ENCODE data around the gene LRRN4. TPM values are rescaled to one million over a fixed set of nuclear protein-coding genes. Genes with fewer than 3 reads are reported as not detected.

Gene LRRN4
- total RNA-seq, 1 donor from 2014 or later: not detected

DNA sequence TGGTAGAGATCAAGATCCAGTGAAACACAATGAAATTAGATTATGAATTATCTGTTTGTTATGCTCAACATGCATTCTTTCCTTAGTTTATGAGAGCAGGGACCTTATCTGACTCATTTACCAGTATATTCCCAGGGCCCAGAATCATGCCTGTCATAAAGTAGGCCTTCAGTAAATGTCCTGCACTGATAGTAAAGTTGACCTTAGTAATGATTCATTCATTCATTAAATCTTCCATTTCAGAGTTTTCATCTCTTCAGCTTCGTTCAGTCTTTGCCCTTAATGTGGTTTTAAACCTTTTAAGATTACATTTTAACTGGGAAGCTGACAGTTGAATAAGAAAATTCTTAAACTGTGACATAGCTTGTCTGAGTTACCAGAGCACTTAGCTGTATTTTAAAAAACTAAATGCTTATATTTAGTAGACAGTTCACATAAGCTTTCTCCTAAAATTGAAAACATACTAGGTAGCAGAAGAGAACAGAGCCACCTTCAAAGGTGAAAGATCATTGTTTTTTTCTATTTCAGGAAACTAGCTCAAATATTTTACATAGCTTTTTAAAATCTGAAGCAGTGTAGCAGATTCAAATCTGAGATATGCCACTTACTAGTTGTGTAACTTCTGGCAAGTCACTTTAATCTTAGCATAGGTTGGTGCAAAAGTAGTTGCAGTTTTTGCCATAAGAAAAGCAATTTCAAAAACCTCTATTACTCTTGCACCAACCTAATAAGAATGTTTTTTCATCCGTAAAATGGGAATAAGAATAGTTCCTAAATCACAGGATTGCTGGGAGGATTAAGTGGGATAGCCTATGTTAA is 62.0 kb downstream of the LRRN4 start:
- TF ChIP-seq, protein P1, sequence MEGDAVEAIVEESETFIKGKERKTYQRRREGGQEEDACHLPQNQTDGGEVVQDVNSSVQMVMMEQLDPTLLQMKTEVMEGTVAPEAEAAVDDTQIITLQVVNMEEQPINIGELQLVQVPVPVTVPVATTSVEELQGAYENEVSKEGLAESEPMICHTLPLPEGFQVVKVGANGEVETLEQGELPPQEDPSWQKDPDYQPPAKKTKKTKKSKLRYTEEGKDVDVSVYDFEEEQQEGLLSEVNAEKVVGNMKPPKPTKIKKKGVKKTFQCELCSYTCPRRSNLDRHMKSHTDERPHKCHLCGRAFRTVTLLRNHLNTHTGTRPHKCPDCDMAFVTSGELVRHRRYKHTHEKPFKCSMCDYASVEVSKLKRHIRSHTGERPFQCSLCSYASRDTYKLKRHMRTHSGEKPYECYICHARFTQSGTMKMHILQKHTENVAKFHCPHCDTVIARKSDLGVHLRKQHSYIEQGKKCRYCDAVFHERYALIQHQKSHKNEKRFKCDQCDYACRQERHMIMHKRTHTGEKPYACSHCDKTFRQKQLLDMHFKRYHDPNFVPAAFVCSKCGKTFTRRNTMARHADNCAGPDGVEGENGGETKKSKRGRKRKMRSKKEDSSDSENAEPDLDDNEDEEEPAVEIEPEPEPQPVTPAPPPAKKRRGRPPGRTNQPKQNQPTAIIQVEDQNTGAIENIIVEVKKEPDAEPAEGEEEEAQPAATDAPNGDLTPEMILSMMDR (IDR thresholded peaks at IDR 0.05): no peak
- no peaks in the 10 kb centered on the region for H3K4me1 Mint-ChIP-seq (ENCODE audit: unreplicated experiment)
- DNase-seq (ENCODE audit: extremely low spot score, unreplicated experiment): no peak
- no peak overlapping the region for H3K27ac Mint-ChIP-seq (ENCODE audit: unreplicated experiment)
- H3K4me3 Mint-ChIP-seq (ENCODE audit: unreplicated experiment): no peak overlapping the region
- no peaks in the 10 kb centered on the region for H3K27me3 Mint-ChIP-seq (ENCODE audit: unreplicated experiment)
- peaks cover 8% of the 10 kb centered on the region for H3K36me3 Mint-ChIP-seq (ENCODE audit: unreplicated experiment)
- no peaks in the 10 kb centered on the region for H3K9me3 Mint-ChIP-seq (ENCODE audit: unreplicated experiment)

DNA sequence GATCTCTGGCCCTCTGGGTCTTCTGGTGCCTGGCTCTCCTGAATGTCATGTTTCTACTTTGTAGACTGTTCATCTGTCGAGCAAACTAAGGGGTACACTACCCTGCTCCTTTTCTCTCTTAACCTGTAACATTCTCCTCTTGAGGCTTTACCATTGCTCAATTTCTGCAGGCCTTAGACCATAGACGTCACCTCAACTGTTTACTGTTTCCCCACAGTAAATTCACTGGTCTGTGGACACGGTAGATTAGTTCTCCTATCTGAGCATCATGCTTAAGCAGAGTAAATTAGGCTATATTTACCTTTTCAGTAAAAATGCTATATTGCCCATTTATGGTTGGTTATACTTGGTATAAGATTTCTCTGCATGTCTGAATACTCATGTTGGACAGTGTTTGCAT is 62.9 kb downstream of the LRRN4 start:
- H3K4me3 Mint-ChIP-seq (ENCODE audit: unreplicated experiment): no peak overlapping the region
- no peaks in the 10 kb centered on the region for H3K9me3 Mint-ChIP-seq (ENCODE audit: unreplicated experiment)
- H3K27me3 Mint-ChIP-seq (ENCODE audit: unreplicated experiment): no peaks in the 10 kb centered on the region
- TF ChIP-seq, protein P1 (IDR thresholded peaks at IDR 0.05): no peak
- H3K4me1 Mint-ChIP-seq (ENCODE audit: unreplicated experiment): no peaks in the 10 kb centered on the region
- no peak for DNase-seq (ENCODE audit: extremely low spot score, unreplicated experiment)
- H3K36me3 Mint-ChIP-seq (ENCODE audit: unreplicated experiment): peaks cover 8% of the 10 kb centered on the region
- no peak overlapping the region for H3K27ac Mint-ChIP-seq (ENCODE audit: unreplicated experiment)

Other genes starting within 250 kb of the LRRN4 start
- not detected in 2 replicates for gene CHGB, start 142.6 kb downstream of the LRRN4 start, total RNA-seq
- 11.1 and 11.4 TPM in 2 replicates for gene TRMT6, start 103.5 kb downstream of the LRRN4 start, total RNA-seq
- gene MCM8, start 103.4 kb downstream of the LRRN4 start, total RNA-seq: 6.3 and 7.1 TPM in 2 replicates
- 32.5 and 40.7 TPM in 2 replicates for gene CRLS1, start 47.9 kb downstream of the LRRN4 start, total RNA-seq
- 0.27 TPM in 1 of 2 replicates, not detected in the other for gene FERMT1, start 69.0 kb upstream of the LRRN4 start, total RNA-seq